Stimulated activated naive CD8-positive, alpha-beta T cell treated with anti-CD3 and anti-CD28 coated beads, Interleukin-15, amount 100 ng/mL, for 72 hours (primary cell): ENCODE results near the gene AIG1.

ENCODE experiments used
- ATAC-seq: fragments of 150-1000 bp; cut with Tn5 transposase; 2 replicates; pipeline ENCODE4 v1.10.0; 2021; ENCODE audit warnings: mild to moderate bottlenecking, moderate library complexity
- DNase-seq, 2 donors: peaks; one replicate each; pipeline ENCODE4 v3.0.0; 2021 to 2022
- H3K27ac Mint-ChIP-seq, 2 donors: one replicate each; pipeline ENCODE4 v1.8.0; 2022; ENCODE audit warnings: mild to moderate bottlenecking in 2 of 2, mixed read lengths in 2 of 2, moderate library complexity in 2 of 2
- H3K27me3 Mint-ChIP-seq: one replicate; pipeline ENCODE4 v1.8.0; 2022; ENCODE audit warnings: mixed read lengths
- H3K4me1 Mint-ChIP-seq: one replicate; pipeline ENCODE4 v1.8.0; 2022; ENCODE audit warnings: mild to moderate bottlenecking, mixed read lengths
- H3K4me3 Mint-ChIP-seq, 2 donors: one replicate each; pipeline ENCODE4 v1.8.0; 2022; ENCODE audit warnings: mild to moderate bottlenecking in 2 of 2, mixed read lengths in 2 of 2, moderate library complexity in 1 of 2
- H3K9me3 Mint-ChIP-seq, 2 donors: one replicate each; pipeline ENCODE4 v1.8.0; 2022; ENCODE audit warnings: mixed read lengths in 2 of 2

Gene AIG1

DNA sequence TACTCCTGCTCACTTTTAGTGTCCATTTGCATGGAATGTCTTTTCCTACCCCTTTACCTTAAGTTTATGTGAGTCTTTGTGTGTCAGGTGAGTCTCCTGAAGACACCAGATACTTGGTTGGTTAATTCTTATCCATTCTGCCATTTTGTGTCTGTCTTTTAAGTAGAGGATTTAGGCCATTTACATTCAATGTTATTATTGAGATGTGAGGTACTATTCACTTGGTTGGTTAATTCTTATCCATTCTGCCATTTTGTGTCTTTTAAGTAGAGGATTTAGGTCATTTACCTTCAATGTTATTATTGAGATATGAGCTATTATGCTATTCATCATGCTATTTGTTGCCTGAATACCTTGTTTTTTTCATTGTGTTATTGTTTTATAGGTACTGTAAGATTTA lies 113.8 kb downstream of the AIG1 start:
- H3K4me3 Mint-ChIP-seq = no peak overlapping the region
- peaks cover 21 to 42% of the 10 kb centered on the region in 2 donors for H3K9me3 Mint-ChIP-seq
- no peak for ATAC-seq
- no peaks in the 10 kb centered on the region for H3K4me1 Mint-ChIP-seq
- H3K27me3 Mint-ChIP-seq = no peaks in the 10 kb centered on the region
- H3K27ac Mint-ChIP-seq = no peak overlapping the region
- DNase-seq = no peak

DNA sequence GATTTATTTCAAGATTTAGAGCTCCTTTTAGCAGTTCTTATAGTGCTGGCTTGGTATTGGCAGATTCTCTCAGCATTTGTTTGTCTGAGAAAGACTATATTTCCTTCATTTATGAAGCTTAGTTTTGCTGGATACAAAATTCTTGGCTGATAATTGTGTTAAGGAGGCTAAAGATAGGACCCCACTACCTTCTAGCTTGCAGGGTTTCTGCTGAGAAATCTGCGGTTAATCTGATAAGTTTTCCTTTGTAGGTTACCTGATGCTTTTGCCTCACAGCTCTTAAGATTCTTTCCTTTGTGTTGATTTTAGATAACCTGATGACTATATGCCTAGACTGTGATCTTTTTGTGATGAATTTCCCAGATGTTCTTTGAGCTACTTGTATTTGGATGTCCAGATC lies 114.3 kb downstream of the AIG1 start:
- DNase-seq (no peak), ATAC-seq (no peak)
- no peaks in the 10 kb centered on the region for H3K4me1 Mint-ChIP-seq
- H3K4me3 Mint-ChIP-seq = no peak overlapping the region
- no peak overlapping the region for H3K27ac Mint-ChIP-seq
- peaks cover 21 to 42% of the 10 kb centered on the region in 2 donors for H3K9me3 Mint-ChIP-seq
- H3K27me3 Mint-ChIP-seq = no peaks in the 10 kb centered on the region

DNA sequence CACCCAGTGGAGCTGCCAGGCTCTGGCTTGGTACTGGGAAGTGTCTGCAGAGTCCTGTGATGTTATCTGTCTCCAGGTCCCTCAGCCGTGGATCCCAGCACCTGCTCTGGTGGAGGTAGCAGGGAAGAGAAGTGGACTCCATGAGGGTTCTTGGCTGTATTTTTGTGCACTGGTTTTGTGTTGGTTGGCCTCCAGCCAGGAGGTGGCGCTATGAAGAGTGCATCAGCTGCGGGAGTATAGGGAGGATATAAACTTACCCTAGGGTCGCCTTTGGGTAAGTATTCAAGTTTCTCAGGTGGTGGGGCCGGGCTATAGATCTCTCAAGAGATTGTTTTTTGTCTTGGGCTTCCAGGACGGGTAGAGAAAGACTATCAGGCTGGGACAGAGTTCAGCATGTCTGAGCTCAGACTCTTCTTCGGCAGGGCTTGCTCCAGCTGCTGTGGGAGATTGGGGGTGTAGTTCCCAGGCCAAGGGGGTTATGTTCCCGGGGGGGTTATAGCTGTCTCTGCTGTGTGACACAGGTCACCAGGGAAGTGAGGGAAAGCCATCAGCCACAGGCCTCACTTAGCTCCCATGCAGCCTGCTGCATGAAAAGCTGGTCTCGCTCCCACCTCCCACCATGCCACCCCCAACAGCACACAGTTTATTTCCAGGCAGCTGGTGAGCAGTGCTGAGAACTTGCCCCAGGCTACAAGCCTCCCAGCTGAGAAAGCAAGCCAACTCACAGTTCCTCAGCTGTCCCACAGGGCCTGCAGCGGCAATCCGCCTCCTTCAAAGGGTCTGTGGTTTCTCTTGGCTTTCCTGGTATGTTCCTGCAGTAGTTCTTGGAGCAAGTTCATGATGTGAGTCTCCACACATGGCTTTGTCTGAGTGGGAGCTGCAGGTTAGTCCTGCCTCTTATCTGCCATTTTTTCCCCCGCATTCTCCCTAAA lies 115.7 kb downstream of the AIG1 start:
- peak overlapping the region in 1 of 2 donors; percentile 22 for H3K27ac Mint-ChIP-seq
- H3K4me1 Mint-ChIP-seq = no peaks in the 10 kb centered on the region
- no peak overlapping the region for H3K4me3 Mint-ChIP-seq
- DNase-seq (no peak), ATAC-seq (no peak)
- no peaks in the 10 kb centered on the region for H3K27me3 Mint-ChIP-seq
- H3K9me3 Mint-ChIP-seq = peaks cover 21 to 42% of the 10 kb centered on the region in 2 donors

DNA sequence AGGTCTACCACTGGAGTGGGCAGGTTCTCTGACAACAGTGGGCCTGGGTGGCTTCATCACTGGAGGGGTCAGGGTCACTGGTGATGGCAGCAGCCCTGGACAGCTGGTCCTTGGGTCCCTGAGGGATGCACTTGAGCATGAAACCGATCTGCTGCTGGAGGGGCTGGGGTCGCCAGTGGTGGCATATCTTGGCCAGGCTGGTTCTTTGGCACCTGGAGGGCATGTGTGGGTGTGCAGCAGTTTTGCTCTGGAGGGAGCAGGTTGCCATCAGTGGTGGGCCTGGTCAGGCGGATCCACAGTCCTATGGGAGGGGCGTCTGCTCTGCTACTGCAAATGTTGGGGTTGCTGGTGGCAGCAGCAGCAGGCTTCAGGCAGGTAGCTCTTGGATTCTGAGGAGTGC lies 117.0 kb downstream of the AIG1 start:
- Mint-ChIP-seq H3K4me3 (no peak overlapping the region), H3K4me1 (no peaks in the 10 kb centered on the region), H3K27ac (no peak overlapping the region), H3K9me3 (peaks cover 21 to 32% of the 10 kb centered on the region in 2 donors), H3K27me3 (no peaks in the 10 kb centered on the region)
- DNase-seq (no peak), ATAC-seq (no peak)

DNA sequence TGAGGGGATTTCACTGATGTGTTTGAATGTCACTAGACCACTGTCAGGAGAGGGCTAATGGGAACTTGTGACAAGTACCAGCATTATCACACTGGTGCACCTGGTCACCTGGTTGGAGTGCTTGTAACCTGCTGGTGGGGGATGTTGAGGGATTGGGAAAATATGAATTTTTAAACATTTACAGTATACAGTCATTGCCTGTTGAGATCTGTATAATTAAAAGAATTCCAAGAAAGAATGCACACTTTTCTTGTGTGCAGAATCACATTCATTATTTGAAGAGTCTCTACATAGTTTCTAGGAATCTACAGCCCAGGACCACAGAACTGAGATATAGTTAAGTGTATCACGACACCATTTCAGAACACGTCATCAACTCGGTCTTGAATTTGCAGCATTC lies 118.4 kb downstream of the AIG1 start:
- Mint-ChIP-seq H3K27ac (no peak overlapping the region), H3K27me3 (no peaks in the 10 kb centered on the region), H3K4me1 (no peaks in the 10 kb centered on the region), H3K9me3 (peaks cover 16 to 22% of the 10 kb centered on the region in 2 donors), H3K4me3 (no peak overlapping the region)
- DNase-seq (no peak), ATAC-seq (no peak)

DNA sequence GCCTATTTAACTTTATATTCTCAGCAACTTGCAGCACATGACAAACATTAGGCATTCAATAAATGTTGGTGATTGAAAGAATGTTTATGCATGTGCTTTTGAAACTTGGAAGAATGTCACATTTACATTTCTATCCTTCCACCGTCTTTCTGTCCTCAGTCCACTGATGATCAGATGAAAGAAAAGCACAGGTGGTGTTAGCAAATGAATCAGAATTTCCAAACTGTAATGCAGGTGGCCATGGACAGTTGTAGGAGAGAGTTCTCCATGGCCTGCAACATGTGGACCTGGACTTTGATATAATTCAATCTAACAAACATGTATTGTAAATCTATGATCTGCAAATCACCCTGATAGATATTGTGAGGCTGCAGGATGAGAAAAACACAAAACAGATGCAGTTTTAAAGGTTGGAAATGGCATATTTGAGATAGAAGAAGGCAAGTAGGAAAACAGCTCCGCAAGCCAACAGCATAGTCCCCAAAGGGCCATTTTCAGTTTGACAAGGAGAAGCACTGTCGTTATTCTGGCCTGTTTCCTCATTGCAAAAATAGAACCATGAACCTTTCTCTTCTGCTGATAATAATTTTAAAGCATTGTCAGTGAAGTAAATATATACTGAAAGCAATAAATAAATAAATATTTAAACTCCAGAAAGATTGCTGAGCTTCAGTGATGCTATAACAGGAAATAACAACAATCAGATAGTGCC lies 119.4 kb downstream of the AIG1 start:
- H3K27me3 Mint-ChIP-seq = no peaks in the 10 kb centered on the region
- no peaks in the 10 kb centered on the region for H3K4me1 Mint-ChIP-seq

DNA sequence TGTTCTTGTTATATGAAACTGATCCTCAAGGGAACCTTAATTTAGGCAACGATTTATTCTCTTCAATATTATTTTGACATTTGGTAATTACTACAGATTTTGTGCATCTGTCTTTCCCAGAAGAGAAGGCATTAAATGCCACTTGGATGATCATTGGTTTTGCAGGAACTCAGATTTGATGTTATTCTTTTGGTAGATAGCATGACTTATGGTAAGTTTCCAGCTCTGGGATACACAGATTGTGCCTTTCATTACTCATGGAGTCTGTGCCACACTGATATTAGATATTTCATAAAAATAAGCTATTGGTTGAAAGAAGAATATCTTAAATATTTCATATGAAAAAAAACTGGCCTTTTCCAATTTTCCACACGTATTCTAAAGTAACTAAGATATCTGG lies 120.1 kb downstream of the AIG1 start:
- peaks cover 5 to 6% of the 10 kb centered on the region in 2 donors for H3K9me3 Mint-ChIP-seq
- H3K4me1 Mint-ChIP-seq = no peaks in the 10 kb centered on the region
- ATAC-seq (no peak), DNase-seq (no peak)
- no peak overlapping the region for H3K27ac Mint-ChIP-seq
- no peaks in the 10 kb centered on the region for H3K27me3 Mint-ChIP-seq
- H3K4me3 Mint-ChIP-seq = no peak overlapping the region

More for the DNA sequence above, 119.4 kb downstream of the AIG1 start:
- no peak for ATAC-seq
- no peak for DNase-seq
- H3K4me3 Mint-ChIP-seq = no peak overlapping the region
- H3K9me3 Mint-ChIP-seq = peaks cover 11 to 14% of the 10 kb centered on the region in 2 donors
- no peak overlapping the region for H3K27ac Mint-ChIP-seq

DNA sequence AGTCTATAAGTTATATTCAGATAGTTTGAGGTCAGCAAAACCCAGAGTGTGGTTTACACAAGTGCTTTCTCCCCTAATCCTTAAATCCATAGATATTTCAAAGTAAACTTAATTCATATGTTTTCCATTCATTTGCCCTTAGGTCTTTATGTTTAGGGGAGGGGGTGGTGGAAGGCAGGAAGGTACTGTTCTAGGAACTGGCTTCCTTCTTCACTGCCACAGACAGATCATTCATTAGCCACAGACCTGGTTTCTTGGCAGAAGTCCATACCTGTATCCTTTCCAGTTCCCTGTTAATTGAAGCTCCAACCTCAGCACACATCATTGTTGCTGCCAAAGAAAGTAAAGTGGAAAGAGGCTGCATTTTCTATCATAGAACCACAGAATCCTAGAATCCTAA lies 123.0 kb downstream of the AIG1 start:
- H3K27me3 Mint-ChIP-seq = no peaks in the 10 kb centered on the region
- no peaks in the 10 kb centered on the region for H3K4me1 Mint-ChIP-seq
- no peak for ATAC-seq
- H3K27ac Mint-ChIP-seq = no peak overlapping the region
- H3K4me3 Mint-ChIP-seq = no peak overlapping the region
- DNase-seq = no peak
- no peaks in the 10 kb centered on the region for H3K9me3 Mint-ChIP-seq

DNA sequence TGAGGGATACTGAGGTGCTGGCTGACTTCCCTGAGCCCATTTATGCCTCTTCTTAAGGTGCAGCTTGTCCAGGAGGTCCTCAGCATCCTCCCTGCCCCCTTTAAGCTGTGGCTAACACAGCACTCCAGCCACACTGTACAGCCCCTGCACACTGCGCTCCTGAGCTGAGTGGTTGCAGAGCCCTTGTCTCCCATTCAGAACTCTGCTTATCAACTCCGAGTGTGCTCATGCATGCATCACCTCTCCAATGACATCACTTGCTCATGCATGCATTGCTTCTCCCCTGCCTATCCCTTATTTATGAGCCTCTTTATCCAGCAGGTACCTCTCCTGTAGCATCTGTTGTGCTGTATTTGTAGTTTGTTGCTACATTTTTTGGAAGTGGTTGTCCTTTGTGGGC lies 124.6 kb downstream of the AIG1 start:
- Mint-ChIP-seq H3K4me3 (no peak overlapping the region), H3K27ac (no peak overlapping the region), H3K4me1 (no peaks in the 10 kb centered on the region), H3K27me3 (no peaks in the 10 kb centered on the region), H3K9me3 (no peaks in the 10 kb centered on the region)
- ATAC-seq = no peak
- DNase-seq = no peak

DNA sequence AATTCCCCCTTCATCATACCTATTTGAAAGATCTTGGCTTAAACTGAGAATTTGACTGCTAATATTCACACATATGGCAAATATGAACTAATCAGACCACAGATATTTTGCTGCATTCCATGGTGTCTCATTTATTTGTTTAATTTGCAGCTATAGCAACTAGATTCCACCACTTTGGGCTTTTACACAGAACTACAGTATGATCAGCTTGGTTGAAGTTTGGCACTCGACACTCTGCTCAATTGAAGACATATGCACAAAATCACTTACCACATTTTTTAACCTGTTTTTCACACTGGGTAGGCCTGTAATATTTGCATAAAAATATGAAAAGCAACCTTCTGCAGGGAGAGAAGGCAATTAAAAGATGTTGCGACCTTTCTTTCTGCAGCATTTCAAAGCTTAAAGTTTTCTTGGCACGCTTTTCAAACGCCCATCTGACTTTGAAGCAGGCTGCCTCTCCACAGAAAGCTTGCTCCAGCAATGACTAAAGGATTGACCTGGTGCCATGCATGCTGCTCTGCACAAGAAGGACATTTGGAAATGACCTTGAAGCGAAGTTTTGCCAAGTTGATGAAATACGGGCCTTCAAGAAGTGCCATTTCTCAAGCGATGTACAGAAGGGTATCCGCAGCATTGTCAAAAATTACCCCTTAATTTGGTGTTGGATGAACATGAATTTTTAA lies 126.7 kb downstream of the AIG1 start:
- Mint-ChIP-seq H3K4me1 (no peaks in the 10 kb centered on the region), H3K27ac (no peak overlapping the region), H3K4me3 (no peak overlapping the region), H3K9me3 (no peaks in the 10 kb centered on the region), H3K27me3 (no peaks in the 10 kb centered on the region)
- DNase-seq (no peak), ATAC-seq (no peak)

DNA sequence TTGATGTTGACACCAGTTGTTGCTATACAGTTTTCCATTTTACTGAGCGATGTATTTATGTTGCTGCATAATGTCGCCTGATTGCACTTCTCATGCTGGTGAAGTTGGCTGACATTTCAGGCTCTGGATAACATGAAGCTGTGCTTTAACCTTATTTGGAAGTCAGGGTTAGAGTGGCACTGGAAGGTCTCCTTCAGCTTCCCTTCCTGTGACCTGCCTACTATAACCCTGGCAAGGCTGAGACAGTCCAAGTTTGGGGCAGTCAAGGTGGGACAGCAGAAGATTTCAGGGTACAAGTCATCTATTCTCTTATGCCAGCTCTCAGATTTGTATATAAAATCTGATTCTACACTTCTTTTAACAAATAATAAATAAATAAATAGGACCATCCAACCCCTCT lies 127.6 kb downstream of the AIG1 start:
- no peaks in the 10 kb centered on the region for H3K4me1 Mint-ChIP-seq
- no peak for ATAC-seq
- H3K27ac Mint-ChIP-seq = no peak overlapping the region

DNA sequence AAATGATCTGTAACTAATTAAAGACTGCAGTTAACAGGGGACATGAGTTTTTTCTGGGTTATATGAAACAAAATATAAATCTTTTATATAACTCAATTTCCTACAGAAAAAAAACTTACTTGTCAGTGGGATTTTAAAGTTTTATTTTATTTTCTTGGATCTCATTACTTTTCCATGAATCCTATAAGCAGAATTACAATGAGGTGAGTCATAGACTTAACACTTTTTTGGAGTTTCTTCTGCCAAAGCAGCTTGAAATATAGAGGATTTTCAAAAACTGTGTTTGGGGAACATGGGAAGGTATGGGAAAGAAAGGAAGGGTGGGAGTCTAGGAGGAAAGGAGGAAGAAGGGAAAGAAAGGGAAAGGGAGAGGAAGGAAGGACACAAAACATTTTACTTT lies 130.7 kb downstream of the AIG1 start:
- no peak overlapping the region for H3K27ac Mint-ChIP-seq
- H3K4me3 Mint-ChIP-seq = no peak overlapping the region
- ATAC-seq (no peak), DNase-seq (no peak)
- H3K27me3 Mint-ChIP-seq = no peaks in the 10 kb centered on the region
- no peaks in the 10 kb centered on the region for H3K4me1 Mint-ChIP-seq
- H3K9me3 Mint-ChIP-seq = peaks cover 0 to 6% of the 10 kb centered on the region in 2 donors

More for the DNA sequence above, 127.6 kb downstream of the AIG1 start:
- no peak overlapping the region for H3K4me3 Mint-ChIP-seq
- H3K9me3 Mint-ChIP-seq = no peaks in the 10 kb centered on the region
- no peaks in the 10 kb centered on the region for H3K27me3 Mint-ChIP-seq
- DNase-seq = no peak

DNA sequence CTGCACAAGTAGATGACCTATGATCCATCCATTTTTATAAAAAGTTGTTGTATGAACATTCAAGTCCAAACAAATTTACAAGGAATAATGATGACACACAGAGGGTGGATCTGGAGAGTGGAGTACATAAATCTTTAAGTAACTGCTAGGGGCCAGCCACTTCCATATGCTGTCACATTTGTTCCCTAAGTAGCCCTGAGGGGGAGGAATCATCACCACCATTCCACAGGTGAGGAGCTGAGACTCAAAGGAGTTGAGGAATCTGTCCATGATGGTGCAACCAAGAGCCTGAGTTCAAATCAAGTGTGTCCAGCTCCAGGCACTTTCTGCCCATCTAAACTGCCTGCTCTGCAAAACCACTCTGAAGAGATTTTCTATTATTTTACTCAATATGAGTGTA lies 132.1 kb downstream of the AIG1 start:
- no peak for DNase-seq
- no peak overlapping the region for H3K27ac Mint-ChIP-seq
- H3K4me1 Mint-ChIP-seq = no peaks in the 10 kb centered on the region
- peaks cover 0 to 6% of the 10 kb centered on the region in 2 donors for H3K9me3 Mint-ChIP-seq
- no peak for ATAC-seq
- H3K27me3 Mint-ChIP-seq = no peaks in the 10 kb centered on the region
- no peak overlapping the region for H3K4me3 Mint-ChIP-seq

DNA sequence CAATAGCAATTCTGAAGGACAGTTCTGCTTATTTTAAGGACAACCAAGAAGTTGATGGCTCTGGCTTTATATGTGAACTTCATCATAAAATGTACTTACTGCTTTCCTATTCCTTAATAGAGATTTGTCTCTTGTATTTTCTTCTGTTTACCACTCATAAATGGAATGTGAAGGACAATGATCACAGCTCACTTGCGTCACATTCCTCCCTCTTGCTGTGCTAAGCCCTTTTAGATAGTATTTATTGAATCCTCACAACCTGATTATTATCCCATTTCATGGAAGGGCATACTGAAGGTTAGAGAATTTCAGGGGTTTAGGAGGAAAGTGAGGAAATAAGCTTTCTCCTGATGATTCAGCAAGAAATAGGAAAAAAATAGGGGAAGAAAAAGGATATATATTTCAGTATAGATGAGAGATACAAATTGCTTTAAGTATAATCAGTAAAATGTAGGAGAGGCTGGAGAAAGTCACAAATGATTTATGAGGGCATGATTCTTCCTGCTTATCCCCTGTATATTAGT lies 132.9 kb downstream of the AIG1 start:
- Mint-ChIP-seq H3K4me1 (peaks cover 2% of the 10 kb centered on the region), H3K27ac (no peak overlapping the region), H3K4me3 (no peak overlapping the region), H3K27me3 (no peaks in the 10 kb centered on the region), H3K9me3 (peaks cover 0 to 6% of the 10 kb centered on the region in 2 donors)
- DNase-seq = no peak
- ATAC-seq = no peak

DNA sequence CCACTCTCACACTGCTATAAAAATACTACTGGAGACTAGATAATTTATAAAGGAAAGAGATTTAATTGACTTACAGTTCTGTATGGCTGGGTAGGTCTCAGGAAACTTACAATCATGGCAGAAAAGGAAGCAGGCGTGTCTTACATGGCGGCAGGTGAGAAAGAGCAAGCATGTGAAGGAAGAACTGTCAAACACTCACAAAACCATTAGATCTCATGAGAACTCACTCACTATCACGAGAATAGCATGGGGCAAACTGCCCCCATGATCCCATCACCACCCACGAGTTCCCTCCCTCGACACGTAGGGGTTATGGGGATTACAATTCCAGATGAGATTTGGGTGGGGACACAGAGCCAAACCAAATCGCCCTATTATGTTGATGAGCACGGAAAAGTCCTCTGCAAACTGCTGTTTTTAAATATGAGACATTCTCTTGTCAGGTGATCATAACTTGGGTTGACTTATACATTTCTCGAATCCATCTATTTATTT lies 133.5 kb downstream of the AIG1 start:
- Mint-ChIP-seq H3K27me3 (no peaks in the 10 kb centered on the region), H3K4me3 (no peak overlapping the region), H3K4me1 (peaks cover 6% of the 10 kb centered on the region), H3K27ac (no peak overlapping the region), H3K9me3 (peaks cover 0 to 6% of the 10 kb centered on the region in 2 donors)
- DNase-seq (no peak), ATAC-seq (no peak)
